IMR-90 (cell line): ENCODE results near the gene SARS1.

ENCODE experiments used
- BHLHE40 ChIP-seq: fragments of 150-350 bp; IDR thresholded peaks from 2 replicates; pipeline ENCODE4 v1.6.1; 2016; ENCODE audit warnings: mild to moderate bottlenecking, low read depth, low read length
- CEBPB ChIP-seq: IDR thresholded peaks from 2 replicates; pipeline ENCODE4 v1.6.1; 2012; ENCODE audit warnings: low read depth, low read length, improper control_type of control experiment
- CHD1 ChIP-seq: IDR thresholded peaks from 2 replicates; pipeline ENCODE4 v1.6.1; 2012; ENCODE audit warnings: low read depth, low read length, improper control_type of control experiment
- MAFK ChIP-seq: IDR thresholded peaks from 2 replicates; pipeline ENCODE4 v1.6.1; 2012; ENCODE audit warnings: low read depth, low read length, improper control_type of control experiment
- MXI1 ChIP-seq: IDR thresholded peaks from 2 replicates; pipeline ENCODE4 v1.6.1; 2012; ENCODE audit warnings: low read depth, mild to moderate bottlenecking, low read length, moderate library complexity, borderline replicate concordance
- NFE2L2 ChIP-seq: fragments of 150-350 bp; IDR thresholded peaks from 2 replicates; pipeline ENCODE4 v1.6.1; 2016; ENCODE audit warnings: low read depth, mild to moderate bottlenecking, low read length
- POLR2A ChIP-seq: IDR thresholded peaks from 2 replicates; pipeline ENCODE4 v1.6.1; 2012; ENCODE audit warnings: mild to moderate bottlenecking, low read depth, low read length
- RAD21 ChIP-seq: IDR thresholded peaks from 2 replicates; pipeline ENCODE4 v1.6.1; 2012; ENCODE audit warnings: low read length, improper control_type of control experiment
- RCOR1 ChIP-seq: IDR thresholded peaks from 2 replicates; pipeline ENCODE4 v1.6.1; 2012; ENCODE audit warnings: mild to moderate bottlenecking, low read length, improper control_type of control experiment; ENCODE audit not compliant: insufficient replicate concordance
- RFX5 ChIP-seq: IDR thresholded peaks from 2 replicates; pipeline ENCODE4 v1.8.0; 2012; ENCODE audit warnings: low read depth, mild to moderate bottlenecking, low read length, moderate library complexity
- SMC3 ChIP-seq: fragments of 150-350 bp; IDR thresholded peaks from 2 replicates; pipeline ENCODE4 v1.6.1; 2016; ENCODE audit warnings: low read depth, mild to moderate bottlenecking, antibody characterized with exemption, low read length, moderate library complexity
- TF ChIP-seq, protein P1 (sequence below): conservative IDR thresholded peaks from 2 replicates; pipeline ENCODE4 v1.5.1; 2012; ENCODE audit warnings: mild to moderate bottlenecking, low read depth, low read length, improper control_type of control experiment
- TF ChIP-seq, protein P2 (sequence below): fragments of 150-350 bp; IDR thresholded peaks from 2 replicates; pipeline ENCODE4 v1.6.1; 2017; ENCODE audit warnings: mild to moderate bottlenecking, antibody characterized with exemption, low read length, low read depth
- TF ChIP-seq, protein P3 (sequence below): fragments of 150-350 bp; IDR thresholded peaks from 2 replicates; pipeline ENCODE4 v1.6.1; 2016; ENCODE audit warnings: low read depth, mild to moderate bottlenecking, low read length, moderate library complexity, borderline replicate concordance

DNA sequence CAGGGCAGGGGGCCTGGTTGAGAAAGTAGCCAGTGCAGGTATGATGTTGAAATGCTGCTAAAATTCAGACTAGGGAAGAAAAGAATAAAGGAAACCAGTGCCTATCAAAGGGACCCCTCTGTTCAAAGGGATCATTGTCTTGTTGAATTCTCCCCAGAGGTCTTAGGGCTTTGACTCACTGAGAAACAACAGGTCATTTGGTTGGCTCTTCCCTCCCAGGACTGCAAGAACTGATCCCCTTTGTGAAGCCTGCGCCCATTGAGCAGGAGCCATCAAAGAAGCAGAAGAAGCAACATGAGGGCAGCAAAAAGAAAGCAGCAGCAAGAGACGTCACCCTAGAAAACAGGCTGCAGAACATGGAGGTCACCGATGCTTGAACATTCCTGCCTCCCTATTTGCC, 23.8 kb downstream of the SARS1 start:
- TF ChIP-seq, protein P1, sequence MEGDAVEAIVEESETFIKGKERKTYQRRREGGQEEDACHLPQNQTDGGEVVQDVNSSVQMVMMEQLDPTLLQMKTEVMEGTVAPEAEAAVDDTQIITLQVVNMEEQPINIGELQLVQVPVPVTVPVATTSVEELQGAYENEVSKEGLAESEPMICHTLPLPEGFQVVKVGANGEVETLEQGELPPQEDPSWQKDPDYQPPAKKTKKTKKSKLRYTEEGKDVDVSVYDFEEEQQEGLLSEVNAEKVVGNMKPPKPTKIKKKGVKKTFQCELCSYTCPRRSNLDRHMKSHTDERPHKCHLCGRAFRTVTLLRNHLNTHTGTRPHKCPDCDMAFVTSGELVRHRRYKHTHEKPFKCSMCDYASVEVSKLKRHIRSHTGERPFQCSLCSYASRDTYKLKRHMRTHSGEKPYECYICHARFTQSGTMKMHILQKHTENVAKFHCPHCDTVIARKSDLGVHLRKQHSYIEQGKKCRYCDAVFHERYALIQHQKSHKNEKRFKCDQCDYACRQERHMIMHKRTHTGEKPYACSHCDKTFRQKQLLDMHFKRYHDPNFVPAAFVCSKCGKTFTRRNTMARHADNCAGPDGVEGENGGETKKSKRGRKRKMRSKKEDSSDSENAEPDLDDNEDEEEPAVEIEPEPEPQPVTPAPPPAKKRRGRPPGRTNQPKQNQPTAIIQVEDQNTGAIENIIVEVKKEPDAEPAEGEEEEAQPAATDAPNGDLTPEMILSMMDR = no peak
- TF ChIP-seq POLR2A (no peak), MXI1 (no peak), SMC3 (no peak), BHLHE40 (no peak), CHD1 (no peak), RFX5 (no peak), MAFK (no peak), CEBPB (no peak), RAD21 (no peak), RCOR1 (no peak), NFE2L2 (no peak)
- TF ChIP-seq, protein P2, sequence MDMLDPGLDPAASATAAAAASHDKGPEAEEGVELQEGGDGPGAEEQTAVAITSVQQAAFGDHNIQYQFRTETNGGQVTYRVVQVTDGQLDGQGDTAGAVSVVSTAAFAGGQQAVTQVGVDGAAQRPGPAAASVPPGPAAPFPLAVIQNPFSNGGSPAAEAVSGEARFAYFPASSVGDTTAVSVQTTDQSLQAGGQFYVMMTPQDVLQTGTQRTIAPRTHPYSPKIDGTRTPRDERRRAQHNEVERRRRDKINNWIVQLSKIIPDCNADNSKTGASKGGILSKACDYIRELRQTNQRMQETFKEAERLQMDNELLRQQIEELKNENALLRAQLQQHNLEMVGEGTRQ = no peak
- TF ChIP-seq, protein P3, sequence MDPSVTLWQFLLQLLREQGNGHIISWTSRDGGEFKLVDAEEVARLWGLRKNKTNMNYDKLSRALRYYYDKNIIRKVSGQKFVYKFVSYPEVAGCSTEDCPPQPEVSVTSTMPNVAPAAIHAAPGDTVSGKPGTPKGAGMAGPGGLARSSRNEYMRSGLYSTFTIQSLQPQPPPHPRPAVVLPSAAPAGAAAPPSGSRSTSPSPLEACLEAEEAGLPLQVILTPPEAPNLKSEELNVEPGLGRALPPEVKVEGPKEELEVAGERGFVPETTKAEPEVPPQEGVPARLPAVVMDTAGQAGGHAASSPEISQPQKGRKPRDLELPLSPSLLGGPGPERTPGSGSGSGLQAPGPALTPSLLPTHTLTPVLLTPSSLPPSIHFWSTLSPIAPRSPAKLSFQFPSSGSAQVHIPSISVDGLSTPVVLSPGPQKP = no peak
